AG09309 (cell line): ENCODE results near the gene KRT3.

ENCODE experiments used
- DNase-seq: peaks from one replicate; pipeline ENCODE4 v3.0.0-alpha.2; 2010; ENCODE audit warnings: low read depth
- H3K4me3 ChIP-seq: 2 replicates; pipeline ENCODE4 v1.5.1; 2011; ENCODE audit warnings: mild to moderate bottlenecking, low read depth, low read length, moderate library complexity; ENCODE audit not compliant: control insufficient read depth
- CTCF ChIP-seq: IDR thresholded peaks from 2 replicates; pipeline ENCODE4 v1.5.1; 2011; ENCODE audit warnings: mild to moderate bottlenecking, low read depth, low read length, inconsistent platforms; ENCODE audit not compliant: insufficient read depth, control insufficient read depth; ENCODE audit errors: missing control alignments

KRT3 gene

GRCh38 chr12:52832985-52833905 lies 37.3 kb upstream of the KRT3 start:
- H3K4me3 ChIP-seq = no peak overlapping the region
- TF ChIP-seq CTCF = no peak
- no peak for DNase-seq

- H3K4me3 ChIP-seq = no peak overlapping the region
- TF ChIP-seq CTCF = no peak
- no peak for DNase-seq
These were observed 36.5 kb upstream of the KRT3 start for GRCh38 chr12:52832451-52832850.

GRCh38 chr12:52831251-52831650 lies 35.3 kb upstream of the KRT3 start:
- DNase-seq = no peak
- TF ChIP-seq CTCF = no peak
- no peak overlapping the region for H3K4me3 ChIP-seq

- no peak for TF ChIP-seq CTCF
- DNase-seq = no peak
- no peak overlapping the region for H3K4me3 ChIP-seq
These were observed 34.3 kb upstream of the KRT3 start for GRCh38 chr12:52829986-52830770.

GRCh38 chr12:52828591-52829021 lies 32.7 kb upstream of the KRT3 start:
- no peak for DNase-seq
- no peak for TF ChIP-seq CTCF
- H3K4me3 ChIP-seq = no peak overlapping the region

GRCh38 chr12:52828156-52828555 lies 32.2 kb upstream of the KRT3 start:
- no peak for DNase-seq
- no peak for TF ChIP-seq CTCF

More at GRCh38 chr12:52828156-52828555, 32.2 kb upstream of the KRT3 start:
- H3K4me3 ChIP-seq = no peak overlapping the region
